ENCODE data around the gene CAPZB.

DNA sequence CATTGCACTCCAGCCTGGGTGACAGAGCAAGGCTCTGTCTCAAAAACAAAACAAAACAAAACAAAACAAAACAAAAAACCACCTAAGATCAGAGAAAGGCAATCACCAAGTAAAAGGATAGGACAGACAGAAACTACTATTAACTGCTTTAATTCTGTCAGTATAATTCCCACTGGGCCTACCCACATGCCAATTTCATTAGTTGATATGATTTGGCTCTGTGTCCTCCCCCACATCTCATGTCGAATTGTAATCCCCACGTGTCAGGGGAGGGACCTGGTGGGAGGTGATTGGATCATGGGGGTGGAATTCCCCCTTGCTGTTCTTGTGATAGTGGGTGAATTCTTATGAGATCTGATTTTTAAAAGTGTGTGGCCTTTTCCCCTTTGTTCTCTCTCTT is 27.2 kb upstream of the CAPZB start:
- TF ChIP-seq POLR2AphosphoS5 (IDR thresholded peaks at IDR 0.05) = no peak
- TF ChIP-seq, protein P1, sequence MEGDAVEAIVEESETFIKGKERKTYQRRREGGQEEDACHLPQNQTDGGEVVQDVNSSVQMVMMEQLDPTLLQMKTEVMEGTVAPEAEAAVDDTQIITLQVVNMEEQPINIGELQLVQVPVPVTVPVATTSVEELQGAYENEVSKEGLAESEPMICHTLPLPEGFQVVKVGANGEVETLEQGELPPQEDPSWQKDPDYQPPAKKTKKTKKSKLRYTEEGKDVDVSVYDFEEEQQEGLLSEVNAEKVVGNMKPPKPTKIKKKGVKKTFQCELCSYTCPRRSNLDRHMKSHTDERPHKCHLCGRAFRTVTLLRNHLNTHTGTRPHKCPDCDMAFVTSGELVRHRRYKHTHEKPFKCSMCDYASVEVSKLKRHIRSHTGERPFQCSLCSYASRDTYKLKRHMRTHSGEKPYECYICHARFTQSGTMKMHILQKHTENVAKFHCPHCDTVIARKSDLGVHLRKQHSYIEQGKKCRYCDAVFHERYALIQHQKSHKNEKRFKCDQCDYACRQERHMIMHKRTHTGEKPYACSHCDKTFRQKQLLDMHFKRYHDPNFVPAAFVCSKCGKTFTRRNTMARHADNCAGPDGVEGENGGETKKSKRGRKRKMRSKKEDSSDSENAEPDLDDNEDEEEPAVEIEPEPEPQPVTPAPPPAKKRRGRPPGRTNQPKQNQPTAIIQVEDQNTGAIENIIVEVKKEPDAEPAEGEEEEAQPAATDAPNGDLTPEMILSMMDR (IDR thresholded peaks at IDR 0.05; ENCODE audit: poor library complexity, severe bottlenecking) = no peak
- no peak for TF ChIP-seq TAF1 (IDR thresholded peaks at IDR 0.05; ENCODE audit: low read depth)
- TF ChIP-seq SMC3 (conservative IDR thresholded peaks at IDR 0.05; ENCODE audit: poor library complexity) = no peak
- TF ChIP-seq EP300 (conservative IDR thresholded peaks at IDR 0.05; ENCODE audit: poor library complexity, severe bottlenecking) = no peak
- TF ChIP-seq RAD21 (conservative IDR thresholded peaks at IDR 0.05) = no peak
